GM13976 (cell line): ENCODE results near the gene RAB7A.

Experiments used
- DNase-seq: peaks from one replicate; pipeline ENCODE4 v3.0.0; 2012; ENCODE audit warnings: low spot score
- CTCF ChIP-seq: IDR thresholded peaks from 2 replicates; pipeline ENCODE4 v1.5.1; 2012; ENCODE audit warnings: borderline replicate concordance, mild to moderate bottlenecking; ENCODE audit not compliant: insufficient read depth; ENCODE audit errors: extremely low read depth, missing control alignments, control extremely low read depth
- in situ Hi-C: fragments of 300-500 bp; cut with MboI; formaldehyde crosslinking; loops from one replicate; pipeline ENCODE4 v1.12.0; 2022; ENCODE audit warnings: low sequenced_read_pairs, mixed read lengths, inconsistent platforms; ENCODE audit not compliant: unreplicated experiment

Gene RAB7A

GRCh38 chr3:128784843-128785242, 58.9 kb downstream of the RAB7A start:
- in situ Hi-C loops = no loop called here

GRCh38 chr3:128786434-128787020, 60.5 kb downstream of the RAB7A start:
- no peak for DNase-seq
- in situ Hi-C loops = no loop called here
- TF ChIP-seq CTCF = no peak

More at GRCh38 chr3:128784843-128785242, 58.9 kb downstream of the RAB7A start:
- no peak for TF ChIP-seq CTCF
- no peak for DNase-seq

GRCh38 chr3:128787256-128788253, 61.6 kb downstream of the RAB7A start:
- no peak for DNase-seq
- TF ChIP-seq CTCF = peak; percentile 12
- in situ Hi-C loops = no loop called here

- no peak for DNase-seq
- TF ChIP-seq CTCF = no peak
- in situ Hi-C loops = no loop called here
These were observed 62.4 kb downstream of the RAB7A start for GRCh38 chr3:128788268-128788869.

GRCh38 chr3:128794067-128794768, 68.2 kb downstream of the RAB7A start:
- DNase-seq = no peak
- in situ Hi-C loops = loop anchor here (10.0 kb wide), 1 partner anchor 109 kb away; no protein-coding TSS in a partner anchor
- TF ChIP-seq CTCF = no peak
